ENCODE data around the gene DEAF1. TPM values are rescaled to one million over a fixed set of nuclear protein-coding genes. Genes with fewer than 3 reads are reported as not detected.
"Not testable (repeated sequence)": the region's sequence is repeated elsewhere in the genome, so short reads cannot be mapped to it uniquely, and the experiment has no call there.

The DEAF1 gene
- total RNA-seq, 1 experiment from 2014 or later, result 33.9 TPM

DNA sequence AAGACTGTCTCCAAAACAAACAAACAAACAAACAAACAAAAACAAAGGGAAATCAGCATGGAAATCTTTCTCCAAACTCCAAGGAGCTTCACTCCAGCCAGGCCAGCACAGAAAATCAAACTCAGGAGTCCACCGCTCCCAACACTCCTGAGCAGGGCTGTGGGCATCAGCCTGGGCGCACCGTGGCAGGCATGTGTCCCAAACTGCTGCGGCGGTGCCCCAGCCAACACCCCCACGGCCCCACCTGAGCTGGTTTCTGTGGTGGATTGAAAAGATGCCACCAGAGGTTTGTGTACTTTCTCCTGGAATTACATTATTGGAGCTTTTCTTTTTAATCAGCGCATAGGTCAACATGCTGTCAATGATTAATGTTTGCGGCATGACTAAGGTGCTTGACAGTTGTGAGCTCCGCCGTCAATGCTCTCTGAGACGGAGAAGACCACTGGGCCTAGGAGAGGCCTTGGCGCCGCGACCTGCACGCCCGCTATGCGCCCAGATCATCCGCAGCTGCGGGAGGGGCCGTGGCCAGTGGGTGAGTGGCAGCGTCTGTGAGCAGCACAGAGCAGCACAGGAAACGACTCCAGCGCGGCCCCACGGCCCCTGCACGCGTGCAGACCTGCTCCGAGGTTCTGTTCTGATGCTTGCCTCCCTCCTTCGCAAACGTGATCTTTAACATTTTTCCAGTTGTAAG is 39.8 kb downstream of the DEAF1 start:
- Histone ChIP-seq H3K4me3 (replicated peaks in 1 of 2; ENCODE audit: low read depth in 1 of 2, low read length in 2 of 2) (no peak overlapping the region), H3K9me3 (ENCODE audit: control insufficient read depth in 1 of 2, insufficient read depth in 1 of 2, low read depth in 1 of 2, low read length in 2 of 2) (no peaks in the 10 kb centered on the region), H3K79me2 (ENCODE audit: insufficient read depth, low read length) (no peaks in the 10 kb centered on the region), H3K27me3 (ENCODE audit: insufficient read depth, low read length) (no peaks in the 10 kb centered on the region), H3K4me2 (ENCODE audit: low read length) (no peak overlapping the region), H4K20me1 (ENCODE audit: insufficient read depth) (no peaks in the 10 kb centered on the region), H3K9me2 (ENCODE audit: insufficient read depth) (no peaks in the 10 kb centered on the region), H3K36me3 (ENCODE audit: control insufficient read depth in 1 of 2, insufficient read depth in 2 of 2, low read length in 2 of 2) (peaks cover 0 to 2% of the 10 kb centered on the region in 2 experiments; a peak in 1 of 4 replicates), H3K9ac (ENCODE audit: low read length) (no peak overlapping the region), H2AFZ (ENCODE audit: low read depth, low read length, poor library complexity, severe bottlenecking) (no peak overlapping the region), H3K27ac (ENCODE audit: low read depth, low read length) (no peak overlapping the region), H3K4me1 (ENCODE audit: control insufficient read depth in 1 of 2, insufficient read depth in 2 of 2, low read length in 2 of 2) (no peaks in the 10 kb centered on the region)
- BruUV-seq (replicated peaks), result no TSS peak
- ChIA-PET CTCF (no interaction called here), POLR2A (no interaction called here), RAD21 (ENCODE audit: low non-redundant PET in 1 of 2, low total read pairs in 2 of 2, uncharacterized antibody in 2 of 2, unreplicated experiment in 2 of 2) (no interaction called here)
- intact Hi-C loops (cut with micrococcal nuclease), result no loop called here
- TF ChIP-seq, protein P1, sequence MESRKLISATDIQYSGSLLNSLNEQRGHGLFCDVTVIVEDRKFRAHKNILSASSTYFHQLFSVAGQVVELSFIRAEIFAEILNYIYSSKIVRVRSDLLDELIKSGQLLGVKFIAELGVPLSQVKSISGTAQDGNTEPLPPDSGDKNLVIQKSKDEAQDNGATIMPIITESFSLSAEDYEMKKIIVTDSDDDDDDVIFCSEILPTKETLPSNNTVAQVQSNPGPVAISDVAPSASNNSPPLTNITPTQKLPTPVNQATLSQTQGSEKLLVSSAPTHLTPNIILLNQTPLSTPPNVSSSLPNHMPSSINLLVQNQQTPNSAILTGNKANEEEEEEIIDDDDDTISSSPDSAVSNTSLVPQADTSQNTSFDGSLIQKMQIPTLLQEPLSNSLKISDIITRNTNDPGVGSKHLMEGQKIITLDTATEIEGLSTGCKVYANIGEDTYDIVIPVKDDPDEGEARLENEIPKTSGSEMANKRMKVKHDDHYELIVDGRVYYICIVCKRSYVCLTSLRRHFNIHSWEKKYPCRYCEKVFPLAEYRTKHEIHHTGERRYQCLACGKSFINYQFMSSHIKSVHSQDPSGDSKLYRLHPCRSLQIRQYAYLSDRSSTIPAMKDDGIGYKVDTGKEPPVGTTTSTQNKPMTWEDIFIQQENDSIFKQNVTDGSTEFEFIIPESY (IDR thresholded peaks at IDR 0.05; ENCODE audit: extremely low read depth, insufficient replicate concordance, low read length), result no peak
- TF ChIP-seq EZH2 (IDR thresholded peaks at IDR 0.05), result no peak
- no peak for TF ChIP-seq RAD21 (IDR thresholded peaks at IDR 0.05; ENCODE audit: low read depth)
- no peak for TF ChIP-seq POLR2AphosphoS5 (IDR thresholded peaks at IDR 0.05; ENCODE audit: low read depth, low read length)
- no peak for TF ChIP-seq POLR2A (IDR thresholded peaks at IDR 0.05; ENCODE audit: borderline replicate concordance, extremely low read depth, insufficient read depth, insufficient read length)
- no peak for TF ChIP-seq ZFX (IDR thresholded peaks at IDR 0.05)
- no peak for TF ChIP-seq SIN3A (IDR thresholded peaks at IDR 0.05; ENCODE audit: low read depth)
- no peak for TF ChIP-seq JUND (IDR thresholded peaks at IDR 0.05)
- ATAC-seq (no peak), DNase-seq (ENCODE audit: low read depth, low spot score) (no peak)

DNA sequence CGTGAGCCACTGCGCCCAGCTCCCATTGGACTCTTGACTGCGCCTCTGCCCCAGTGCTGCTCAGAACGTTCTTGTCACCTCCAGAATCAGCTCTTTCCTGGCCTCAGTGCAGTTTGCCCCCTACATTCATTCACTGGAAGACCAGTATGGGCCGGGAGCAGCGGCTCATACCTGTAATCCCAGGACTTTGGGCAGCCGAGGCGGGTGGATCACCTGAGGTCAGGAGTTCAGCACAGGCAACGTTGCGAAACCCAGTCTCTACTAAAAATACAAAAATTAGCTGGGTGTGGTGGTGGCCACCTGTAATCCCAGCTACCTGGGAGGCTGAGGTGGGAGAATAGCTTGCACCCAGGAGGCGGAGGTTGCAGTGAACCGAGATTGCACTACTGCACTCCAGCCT is 40.6 kb downstream of the DEAF1 start:
- H3K9me3 ChIP-seq (ENCODE audit: control insufficient read depth in 1 of 2, insufficient read depth in 1 of 2, low read depth in 1 of 2, low read length in 2 of 2); POLR2A ChIA-PET; H3K36me3 ChIP-seq (ENCODE audit: control insufficient read depth in 1 of 2, insufficient read depth in 2 of 2, low read length in 2 of 2); H3K9me2 ChIP-seq (ENCODE audit: insufficient read depth); H2AFZ ChIP-seq (ENCODE audit: low read depth, low read length, poor library complexity, severe bottlenecking); H3K9ac ChIP-seq (ENCODE audit: low read length); intact Hi-C loops (cut with micrococcal nuclease); CTCF ChIA-PET; H3K27me3 ChIP-seq (ENCODE audit: insufficient read depth, low read length); H3K79me2 ChIP-seq (ENCODE audit: insufficient read depth, low read length); ATAC-seq; H3K4me1 ChIP-seq (ENCODE audit: control insufficient read depth in 1 of 2, insufficient read depth in 2 of 2, low read length in 2 of 2); RAD21 ChIA-PET (ENCODE audit: low non-redundant PET in 1 of 2, low total read pairs in 2 of 2, uncharacterized antibody in 2 of 2, unreplicated experiment in 2 of 2); H4K20me1 ChIP-seq (ENCODE audit: insufficient read depth); BruUV-seq (replicated peaks); H3K4me2 ChIP-seq (ENCODE audit: low read length); DNase-seq (ENCODE audit: low read depth, low spot score); H3K4me3 ChIP-seq (replicated peaks in 1 of 2; ENCODE audit: low read depth in 1 of 2, low read length in 2 of 2); H3K27ac ChIP-seq (ENCODE audit: low read depth, low read length): not testable (repeated sequence)

All from HCT116 (cell line).